Large intestine (tissue), 12 donors: ENCODE measurements around the gene IFIT3. TPM values are rescaled to one million over a fixed set of nuclear protein-coding genes. Genes with fewer than 3 reads are reported as not detected.

ENCODE experiments used
- DNase-seq, 2 donors: peaks; one replicate each; pipeline versions ENCODE4 v3.0.0 to v3.0.0-alpha.2; 2013
- H3K27ac ChIP-seq: one replicate; pipeline ENCODE4 v1.5.1; 2013; ENCODE audit warnings: low read length
- H3K27me3 ChIP-seq: 2 replicates; pipeline ENCODE4 v1.6.1; 2013; ENCODE audit warnings: low read length; ENCODE audit not compliant: control insufficient read depth, insufficient read depth
- H3K36me3 ChIP-seq: 2 replicates; pipeline ENCODE4 v1.6.1; 2013; ENCODE audit warnings: low read length; ENCODE audit not compliant: control insufficient read depth, insufficient read depth
- H3K4me1 ChIP-seq: one replicate; pipeline ENCODE4 v1.6.1; 2013; ENCODE audit warnings: low read length; ENCODE audit not compliant: control insufficient read depth, insufficient read depth
- H3K4me3 ChIP-seq: one replicate; pipeline ENCODE4 v1.5.1; 2013; ENCODE audit warnings: low read length
- H3K9me3 ChIP-seq: one replicate; pipeline ENCODE4 v1.6.1; 2013; ENCODE audit warnings: mild to moderate bottlenecking, low read depth, low read length, moderate library complexity; ENCODE audit not compliant: control insufficient read depth
- WGBS: methylation state at CpG from one replicate; pipeline ENCODE4 v1.1.5; 2013; ENCODE audit warnings: low lambda C conversion rate; ENCODE audit not compliant: insufficient coverage; 5-methylcytosine and 5-hydroxymethylcytosine counted together
- long read RNA-seq, 11 donors: transcript quantifications; one replicate each; lab custom pipeline, GENCODE V29; 2026
- polyA plus RNA-seq: library from polyadenylated mRNA; unstranded; fragments of 120-200 nt; gene quantifications from one replicate; pipeline ENCODE4 v1.2.1, GENCODE V29; 2013

The IFIT3 gene
- 24.0 TPM for polyA plus RNA-seq
- long read RNA-seq, donor 1, partial matches to known transcripts: 0 of 3 reads
- long read RNA-seq, donor 1, other reads (novel, unspliced or antisense): 0 of 3 reads
- long read RNA-seq, donor 2, transcript IFIT3-201 (2 exons, 2,455 nt): major isoform, 9 of 16 reads
- long read RNA-seq, donor 2, transcript IFIT3-202 (2 exons, 2,496 nt): minor isoform, 7 of 16 reads
- long read RNA-seq, donor 2, partial matches to known transcripts: 0 of 16 reads
- long read RNA-seq, donor 2, other reads (novel, unspliced or antisense): 0 of 16 reads
- long read RNA-seq, donor 3: 0 reads
- long read RNA-seq, donor 4: 0 reads
- long read RNA-seq, donor 5, partial matches to known transcripts: 0 of 3 reads
- long read RNA-seq, donor 5, other reads (novel, unspliced or antisense): 0 of 3 reads
- long read RNA-seq, donor 6, transcript IFIT3-201 (2 exons, 2,455 nt): major isoform, 13 of 17 reads
- long read RNA-seq, donor 6, partial matches to known transcripts: 0 of 17 reads
- long read RNA-seq, donor 6, other reads (novel, unspliced or antisense): 0 of 17 reads
- long read RNA-seq, donor 7, partial matches to known transcripts: 0 of 2 reads
- long read RNA-seq, donor 7, other reads (novel, unspliced or antisense): 0 of 2 reads
- long read RNA-seq, donor 8, transcript IFIT3-202 (2 exons, 2,496 nt): major isoform, 9 of 16 reads
- long read RNA-seq, donor 8, transcript IFIT3-201 (2 exons, 2,455 nt): minor isoform, 7 of 16 reads
- long read RNA-seq, donor 8, partial matches to known transcripts: 0 of 16 reads
- long read RNA-seq, donor 8, other reads (novel, unspliced or antisense): 0 of 16 reads
- long read RNA-seq, donor 9, transcript IFIT3-201 (2 exons, 2,455 nt): major isoform, 7 of 10 reads
- long read RNA-seq, donor 9, partial matches to known transcripts: 0 of 10 reads
- long read RNA-seq, donor 9, other reads (novel, unspliced or antisense): 0 of 10 reads
- long read RNA-seq, donor 10, transcript IFIT3-201 (2 exons, 2,455 nt): major isoform, 15 of 20 reads
- long read RNA-seq, donor 10, transcript IFIT3-202 (2 exons, 2,496 nt): minor isoform, 5 of 20 reads
- long read RNA-seq, donor 10, partial matches to known transcripts: 0 of 20 reads
- long read RNA-seq, donor 10, other reads (novel, unspliced or antisense): 0 of 20 reads
- long read RNA-seq, donor 11, transcript IFIT3-202 (2 exons, 2,496 nt): minor isoform, 5 of 12 reads
- long read RNA-seq, donor 11, transcript IFIT3-201 (2 exons, 2,455 nt): major isoform, 7 of 12 reads
- long read RNA-seq, donor 11, partial matches to known transcripts: 0 of 12 reads
- long read RNA-seq, donor 11, other reads (novel, unspliced or antisense): 0 of 12 reads

DNA sequence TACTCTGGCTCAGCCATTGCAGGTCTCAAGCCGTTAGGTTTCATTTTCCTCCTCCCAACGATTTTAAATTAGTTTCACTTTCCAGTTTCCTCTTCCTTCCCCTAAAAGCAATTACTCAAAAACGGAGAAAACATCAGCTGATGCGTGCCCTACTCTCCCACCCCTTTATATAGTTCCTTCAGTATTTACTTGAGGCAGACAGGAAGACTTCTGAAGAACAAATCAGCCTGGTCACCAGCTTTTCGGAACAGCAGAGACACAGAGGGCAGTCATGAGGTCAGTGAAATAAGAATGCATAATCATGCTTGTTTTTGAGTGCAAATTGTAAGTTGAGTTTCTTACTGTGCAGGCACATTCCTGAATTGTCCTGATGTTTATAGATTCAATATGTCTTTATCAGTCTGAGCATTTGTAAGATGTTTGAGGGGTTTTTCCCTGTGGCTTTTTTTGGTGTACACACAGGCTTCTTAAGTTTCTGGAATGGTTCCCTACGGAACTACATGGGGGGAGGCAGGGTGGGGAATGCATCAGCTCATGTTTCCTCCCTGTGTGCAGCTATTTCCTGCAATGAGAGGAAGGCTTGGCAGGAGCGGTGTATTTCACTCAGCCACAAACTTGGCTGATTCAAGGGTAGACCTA lies at the start of gene IFIT3:
Gene IFIT3 (plus strand): TSS at position 195 of the 639 bp plus-strand sequence. CDS start 77 bp downstream, at position 272.
- DNase-seq: peak; percentile 56 to 79
- peak within 1 kb of the TSS; percentile 48 for H3K4me3 ChIP-seq
- no peaks in the 10 kb centered on the region for H3K9me3 ChIP-seq
- H3K4me1 ChIP-seq: peaks cover 27% of the 10 kb centered on the region
- H3K36me3 ChIP-seq: no peaks in the 10 kb centered on the region
- no peaks in the 10 kb centered on the region for H3K27me3 ChIP-seq
- peak within 1 kb of the TSS; percentile 76 for H3K27ac ChIP-seq
- 14% methylated on average over 3 of the region's 7 CpGs for WGBS

DNA sequence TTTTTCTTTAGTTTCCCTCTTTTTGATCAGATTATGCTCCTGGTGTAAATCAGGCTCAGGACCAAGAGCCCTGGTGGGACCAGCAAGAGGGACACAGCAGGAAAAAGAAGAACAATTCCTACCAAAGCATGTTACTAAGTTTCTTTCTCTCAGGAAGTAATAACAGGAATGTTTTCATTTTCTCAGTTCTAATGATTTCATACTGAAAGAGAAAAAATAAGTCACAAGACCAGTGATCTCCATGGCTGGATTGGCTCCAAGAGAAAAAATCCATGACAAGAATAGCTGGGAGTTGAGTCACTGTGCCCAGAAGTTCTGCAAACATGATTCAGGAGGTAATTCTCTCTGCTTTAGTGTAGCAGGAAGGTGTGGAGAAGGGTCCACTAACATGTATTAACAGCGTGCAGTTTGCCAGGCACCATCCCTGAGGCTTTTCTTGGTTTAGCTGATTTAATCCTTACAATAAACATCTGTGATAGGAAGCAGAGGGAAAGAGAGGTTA lies 49.7 kb upstream of the IFIT3 start:
- Histone ChIP-seq H3K27ac (peak overlapping the region; percentile 67), H3K36me3 (no peaks in the 10 kb centered on the region), H3K4me1 (peaks cover 6% of the 10 kb centered on the region), H3K4me3 (no peak overlapping the region), H3K27me3 (no peaks in the 10 kb centered on the region), H3K9me3 (no peaks in the 10 kb centered on the region)
- no CpG with 5 or more reads among the region's 1 CpG for WGBS
- peak; percentile 71 to 83 for DNase-seq

DNA sequence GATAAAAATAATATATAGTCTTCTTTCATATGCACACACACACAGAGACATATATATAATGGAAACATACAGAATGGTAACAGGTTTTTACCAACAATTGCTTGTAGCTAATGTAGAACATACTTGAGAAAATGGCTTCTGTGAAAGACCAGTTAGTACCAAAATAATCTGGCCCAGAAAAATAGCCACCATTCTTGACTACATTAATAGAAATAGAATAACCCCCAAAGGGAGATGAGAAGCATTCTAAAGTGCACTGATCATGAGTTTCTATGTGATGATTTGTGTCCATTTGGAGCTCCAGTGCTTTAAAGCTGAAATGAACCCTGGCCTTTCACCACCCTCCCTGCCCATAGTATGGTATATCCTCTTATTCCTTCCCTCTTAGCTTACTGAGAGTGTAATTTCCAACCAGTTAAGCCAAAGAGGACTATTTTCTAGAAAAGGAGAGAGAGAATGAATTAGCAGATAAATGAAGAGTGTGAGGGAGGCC lies 48.9 kb upstream of the IFIT3 start:
- H3K27ac ChIP-seq: no peak overlapping the region
- no peaks in the 10 kb centered on the region for H3K27me3 ChIP-seq
- no peak overlapping the region for H3K4me3 ChIP-seq
- DNase-seq: no peak
- no peaks in the 10 kb centered on the region for H3K9me3 ChIP-seq
- H3K36me3 ChIP-seq: no peaks in the 10 kb centered on the region
- peaks cover 11% of the 10 kb centered on the region for H3K4me1 ChIP-seq

- no peak for DNase-seq
- peaks cover 11% of the 10 kb centered on the region for H3K4me1 ChIP-seq
- H3K27ac ChIP-seq: no peak overlapping the region
- H3K9me3 ChIP-seq: no peaks in the 10 kb centered on the region
- H3K36me3 ChIP-seq: no peaks in the 10 kb centered on the region
- no peaks in the 10 kb centered on the region for H3K27me3 ChIP-seq
- WGBS: no CpG with 5 or more reads among the region's 1 CpG
- H3K4me3 ChIP-seq: no peak overlapping the region
Observed at GRCh38 chr10:89279421-89279869, 48.4 kb upstream of the IFIT3 start.

DNA sequence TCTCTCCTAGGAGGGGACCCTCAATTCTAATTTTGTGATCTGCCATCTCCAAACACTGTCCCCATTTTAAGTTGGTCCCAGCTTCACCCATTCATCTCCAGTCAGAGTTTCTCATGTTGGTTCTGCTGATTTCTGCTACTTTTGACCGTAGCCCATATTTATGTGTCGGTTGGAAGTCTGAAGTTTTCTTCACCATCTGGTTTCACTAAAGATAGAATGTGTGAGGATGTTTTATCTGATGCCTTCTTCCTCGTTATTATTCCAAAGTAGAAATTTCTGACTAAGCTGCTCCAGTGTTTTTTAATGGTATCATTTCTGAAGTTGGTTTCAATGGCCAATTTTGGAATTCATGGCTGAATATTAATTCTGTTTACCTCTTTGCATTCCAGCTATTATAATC lies 47.3 kb upstream of the IFIT3 start:
- Histone ChIP-seq H3K36me3 (no peaks in the 10 kb centered on the region), H3K4me3 (no peak overlapping the region), H3K9me3 (no peaks in the 10 kb centered on the region), H3K4me1 (peaks cover 11% of the 10 kb centered on the region), H3K27ac (no peak overlapping the region), H3K27me3 (no peaks in the 10 kb centered on the region)
- DNase-seq: no peak
- 100% methylated on average over 1 of the region's 3 CpGs for WGBS

GRCh38 chr10:89281606-89282395 lies 46.0 kb upstream of the IFIT3 start:
- DNase-seq: no peak
- no peaks in the 10 kb centered on the region for H3K36me3 ChIP-seq
- H3K27ac ChIP-seq: no peak overlapping the region
- no peaks in the 10 kb centered on the region for H3K9me3 ChIP-seq
- no peak overlapping the region for H3K4me3 ChIP-seq
- H3K27me3 ChIP-seq: no peaks in the 10 kb centered on the region
- peaks cover 11% of the 10 kb centered on the region for H3K4me1 ChIP-seq
- WGBS: no CpG with 5 or more reads among the region's 4 CpGs

DNA sequence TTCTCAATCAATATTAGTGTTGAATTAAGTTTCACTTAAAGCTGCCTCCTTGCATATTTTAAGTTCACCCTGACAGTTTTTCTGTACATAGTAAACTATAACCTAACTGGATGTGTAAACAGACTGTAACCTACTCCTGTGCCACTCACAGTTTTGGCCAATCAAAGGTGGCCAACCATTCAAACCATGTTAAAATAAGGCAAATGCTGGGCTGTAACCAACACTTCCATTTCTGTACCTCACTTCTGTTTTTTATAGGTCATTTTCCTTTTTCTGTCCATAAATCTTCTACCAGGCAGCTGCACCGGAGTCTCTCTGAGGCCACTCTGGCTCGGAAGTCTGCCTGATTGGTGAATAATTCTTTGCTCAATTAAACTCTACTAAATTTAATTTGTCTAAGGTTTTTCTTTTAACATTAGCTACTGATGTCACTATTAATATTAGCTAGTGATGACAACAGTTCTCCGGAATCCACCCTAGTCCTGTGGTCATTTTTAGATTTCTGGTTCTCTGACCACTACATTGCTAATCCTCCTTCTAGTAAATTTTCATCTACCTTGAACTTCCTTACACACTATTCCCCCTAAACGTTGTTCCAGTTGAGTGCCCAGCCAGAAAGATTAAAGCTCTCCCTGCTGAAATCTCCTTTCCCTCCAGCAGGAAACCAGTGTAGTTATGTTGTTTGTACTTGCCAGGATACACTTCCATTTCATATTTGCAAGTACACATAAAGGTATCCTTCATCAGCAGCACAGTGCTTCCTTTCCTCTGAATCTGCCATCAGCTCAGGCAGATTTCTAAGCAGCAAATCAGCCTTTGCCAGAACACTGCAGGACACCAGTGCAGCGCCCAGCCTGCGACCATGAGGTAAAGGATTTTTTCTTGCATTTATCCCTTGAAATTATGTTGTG lies 44.5 kb upstream of the IFIT3 start:
- no peaks in the 10 kb centered on the region for H3K27me3 ChIP-seq
- no peak overlapping the region for H3K4me3 ChIP-seq
- 0% methylated on average over 1 of the region's 6 CpGs for WGBS
- no peak for DNase-seq
- H3K36me3 ChIP-seq: no peaks in the 10 kb centered on the region
- peaks cover 7% of the 10 kb centered on the region for H3K4me1 ChIP-seq
- peak overlapping the region; percentile 54 for H3K27ac ChIP-seq
- H3K9me3 ChIP-seq: no peaks in the 10 kb centered on the region

- WGBS: no CpG with 5 or more reads among the region's 4 CpGs
- Histone ChIP-seq H3K4me1 (peaks cover 7% of the 10 kb centered on the region), H3K27ac (peak overlapping the region; percentile 54), H3K9me3 (no peaks in the 10 kb centered on the region), H3K4me3 (no peak overlapping the region), H3K36me3 (no peaks in the 10 kb centered on the region), H3K27me3 (no peaks in the 10 kb centered on the region)
- peak; percentile 44 to 60 for DNase-seq
Observed at GRCh38 chr10:89283936-89284475, 43.8 kb upstream of the IFIT3 start.
